ENCODE data around the gene CADM2.

The CADM2 gene

DNA sequence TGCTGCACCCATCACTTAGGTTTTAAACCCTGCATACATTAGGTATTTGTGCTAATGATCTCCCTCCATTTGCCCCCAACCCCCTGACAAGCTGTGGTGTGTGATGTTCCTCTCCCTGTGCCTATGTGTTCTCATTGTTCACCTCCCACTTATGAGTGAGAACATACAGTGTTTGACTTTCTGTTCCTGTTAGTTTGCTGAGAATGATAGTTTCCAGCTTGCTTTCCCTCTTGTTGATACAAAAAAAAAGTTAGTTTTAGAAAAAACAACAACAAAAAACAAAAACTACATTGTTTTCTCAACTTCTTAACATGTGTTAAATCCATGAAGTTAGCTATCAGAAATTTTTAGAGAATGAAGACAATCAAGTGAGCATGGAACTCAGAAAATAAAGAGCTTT, 1079.1 kb downstream of the CADM2 start:
- no peaks in the 10 kb centered on the region for H3K36me3 ChIP-seq (ENCODE audit: control insufficient read depth in 1 of 2, insufficient read depth in 2 of 2, low read depth in 1 of 2, low read length in 2 of 2)
- DNase-seq, result no peak
- no peak overlapping the region for H3K27ac ChIP-seq (ENCODE audit: low read length, poor library complexity, severe bottlenecking)
- no peak overlapping the region for H2BK5ac ChIP-seq (ENCODE audit: low read depth, low read length, poor library complexity, severe bottlenecking)
- H2AK5ac ChIP-seq (ENCODE audit: low read length, severe bottlenecking), result no peak overlapping the region
- H2BK12ac ChIP-seq (ENCODE audit: low read length in 2 of 2), result no peak overlapping the region
- no peaks in the 10 kb centered on the region for H3K79me1 ChIP-seq (replicated peaks; ENCODE audit: low read length, poor library complexity, severe bottlenecking)
- no peak overlapping the region for H3K4me2 ChIP-seq (ENCODE audit: low read length, poor library complexity, severe bottlenecking)
- no peak overlapping the region for H4K8ac ChIP-seq (ENCODE audit: low read length)
- no peak overlapping the region for H2BK120ac ChIP-seq (ENCODE audit: low read depth, low read length)
- no peak overlapping the region for H3K4me3 ChIP-seq (ENCODE audit: insufficient read depth in 1 of 2, low read depth in 1 of 2, low read length in 2 of 2)
- H3K27me3 ChIP-seq (ENCODE audit: control insufficient read depth in 1 of 2, insufficient read depth in 1 of 2, low read length in 2 of 2), result no peaks in the 10 kb centered on the region
- H3K4me1 ChIP-seq (ENCODE audit: control insufficient read depth, insufficient read depth, low read depth, low read length), result no peaks in the 10 kb centered on the region
- no peak overlapping the region for H2AFZ ChIP-seq (ENCODE audit: low read depth, low read length)
- no peak overlapping the region for H3K4ac ChIP-seq (ENCODE audit: low read depth in 1 of 2, low read length in 2 of 2)
- H3K14ac ChIP-seq (ENCODE audit: low read length in 2 of 2), result no peak overlapping the region
- no peak overlapping the region for H3K9ac ChIP-seq (ENCODE audit: low read length)
- H3K23ac ChIP-seq (ENCODE audit: low read length in 2 of 2), result no peak overlapping the region
- no peak overlapping the region for H2BK15ac ChIP-seq (ENCODE audit: low read depth, poor library complexity, severe bottlenecking)
- no peak overlapping the region for H3K18ac ChIP-seq (ENCODE audit: low read depth in 1 of 2, low read length in 2 of 2)
- H4K91ac ChIP-seq (ENCODE audit: low read length), result no peak overlapping the region
- no peaks in the 10 kb centered on the region for H3K9me3 ChIP-seq (ENCODE audit: control insufficient read depth, low read length)

DNA sequence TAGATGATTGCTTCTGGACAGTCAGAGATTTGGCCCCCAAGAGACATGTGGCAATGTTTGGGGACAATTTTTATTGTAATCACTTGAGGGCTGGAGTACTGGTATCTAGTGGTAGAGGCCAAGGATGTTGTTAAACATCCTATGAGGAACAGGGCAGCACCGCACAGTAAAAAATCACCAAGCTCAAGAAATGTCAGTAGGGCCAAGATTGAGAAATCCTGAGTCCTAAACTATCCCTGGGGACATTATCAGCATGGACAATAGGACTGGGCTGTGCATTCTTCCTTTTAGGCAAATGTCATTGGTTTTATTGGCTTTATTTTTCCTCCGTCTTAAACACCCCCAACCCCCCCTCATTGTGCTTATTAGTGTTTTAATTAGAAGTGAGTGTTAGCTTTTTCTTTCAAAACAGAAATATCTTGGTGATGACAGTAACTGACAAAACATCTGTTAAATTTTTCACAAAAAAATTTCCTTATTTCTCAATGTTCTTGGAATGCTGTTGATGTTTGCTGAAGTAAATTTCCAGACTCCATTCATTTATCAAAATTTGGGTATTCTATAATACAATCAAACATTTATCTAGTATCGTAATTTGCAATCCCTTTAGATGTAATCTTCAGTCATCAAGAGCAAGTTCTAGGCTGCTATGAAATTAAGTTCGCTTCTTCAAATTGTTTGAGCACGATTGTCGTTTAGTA, 1087.8 kb downstream of the CADM2 start:
- H2BK5ac ChIP-seq (ENCODE audit: low read depth, low read length, poor library complexity, severe bottlenecking), result no peak overlapping the region
- H3K4ac ChIP-seq (ENCODE audit: low read depth in 1 of 2, low read length in 2 of 2), result no peak overlapping the region
- no peaks in the 10 kb centered on the region for H3K4me1 ChIP-seq (ENCODE audit: control insufficient read depth, insufficient read depth, low read depth, low read length)
- H4K91ac ChIP-seq (ENCODE audit: low read length), result no peak overlapping the region
- DNase-seq, result no peak
- H2AFZ ChIP-seq (ENCODE audit: low read depth, low read length), result no peak overlapping the region
- H3K9ac ChIP-seq (ENCODE audit: low read length), result no peak overlapping the region
- H3K23ac ChIP-seq (ENCODE audit: low read length in 2 of 2), result no peak overlapping the region
- H3K79me1 ChIP-seq (replicated peaks; ENCODE audit: low read length, poor library complexity, severe bottlenecking), result no peaks in the 10 kb centered on the region
- H3K18ac ChIP-seq (ENCODE audit: low read depth in 1 of 2, low read length in 2 of 2), result no peak overlapping the region
- WGBS, result 84% methylated on average over 3 of the region's 6 CpGs
- no peak overlapping the region for H2AK5ac ChIP-seq (ENCODE audit: low read length, severe bottlenecking)
- H4K8ac ChIP-seq (ENCODE audit: low read length), result no peak overlapping the region
- H3K9me3 ChIP-seq (ENCODE audit: control insufficient read depth, low read length), result no peaks in the 10 kb centered on the region
- H3K14ac ChIP-seq (ENCODE audit: low read length in 2 of 2), result no peak overlapping the region
- H3K4me3 ChIP-seq (ENCODE audit: insufficient read depth in 1 of 2, low read depth in 1 of 2, low read length in 2 of 2), result no peak overlapping the region
- H3K36me3 ChIP-seq (ENCODE audit: control insufficient read depth in 1 of 2, insufficient read depth in 2 of 2, low read depth in 1 of 2, low read length in 2 of 2), result no peaks in the 10 kb centered on the region
- H3K27me3 ChIP-seq (ENCODE audit: control insufficient read depth in 1 of 2, insufficient read depth in 1 of 2, low read length in 2 of 2), result no peaks in the 10 kb centered on the region
- no peak overlapping the region for H3K4me2 ChIP-seq (ENCODE audit: low read length, poor library complexity, severe bottlenecking)
- no peak overlapping the region for H3K27ac ChIP-seq (ENCODE audit: low read length, poor library complexity, severe bottlenecking)
- no peak overlapping the region for H2BK15ac ChIP-seq (ENCODE audit: low read depth, poor library complexity, severe bottlenecking)
- no peak overlapping the region for H2BK120ac ChIP-seq (ENCODE audit: low read depth, low read length)
- H2BK12ac ChIP-seq (ENCODE audit: low read length in 2 of 2), result no peak overlapping the region

DNA sequence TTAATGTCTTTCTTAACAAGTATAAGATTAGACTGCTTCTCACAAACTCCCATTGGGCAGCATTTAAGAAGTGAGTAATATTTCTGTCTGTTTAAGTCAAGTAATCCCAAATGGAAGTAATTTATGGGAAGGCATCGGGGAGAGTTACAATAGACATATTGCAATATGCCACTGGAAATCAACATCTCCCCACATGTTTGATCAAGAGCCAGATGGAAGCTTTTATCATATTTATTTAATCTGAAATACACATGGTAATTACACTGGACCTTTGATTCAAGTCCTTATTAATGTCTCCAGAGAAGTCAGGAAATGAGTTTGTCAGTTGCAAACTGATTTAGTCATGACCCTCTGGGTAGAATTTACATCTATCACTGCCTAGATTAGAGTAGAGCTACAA, 1088.4 kb downstream of the CADM2 start:
- Histone ChIP-seq H2AK5ac (ENCODE audit: low read length, severe bottlenecking) (no peak overlapping the region), H2BK120ac (ENCODE audit: low read depth, low read length) (no peak overlapping the region), H2BK15ac (ENCODE audit: low read depth, poor library complexity, severe bottlenecking) (no peak overlapping the region), H3K14ac (ENCODE audit: low read length in 2 of 2) (no peak overlapping the region), H3K4me1 (ENCODE audit: control insufficient read depth, insufficient read depth, low read depth, low read length) (no peaks in the 10 kb centered on the region), H2BK12ac (ENCODE audit: low read length in 2 of 2) (no peak overlapping the region), H3K18ac (ENCODE audit: low read depth in 1 of 2, low read length in 2 of 2) (no peak overlapping the region), H3K79me1 (replicated peaks; ENCODE audit: low read length, poor library complexity, severe bottlenecking) (no peaks in the 10 kb centered on the region), H4K91ac (ENCODE audit: low read length) (no peak overlapping the region), H2BK5ac (ENCODE audit: low read depth, low read length, poor library complexity, severe bottlenecking) (no peak overlapping the region), H3K27me3 (ENCODE audit: control insufficient read depth in 1 of 2, insufficient read depth in 1 of 2, low read length in 2 of 2) (no peaks in the 10 kb centered on the region), H3K27ac (ENCODE audit: low read length, poor library complexity, severe bottlenecking) (no peak overlapping the region), H2AFZ (ENCODE audit: low read depth, low read length) (no peak overlapping the region), H3K9me3 (ENCODE audit: control insufficient read depth, low read length) (no peaks in the 10 kb centered on the region), H3K23ac (ENCODE audit: low read length in 2 of 2) (no peak overlapping the region), H3K9ac (ENCODE audit: low read length) (no peak overlapping the region), H3K4me2 (ENCODE audit: low read length, poor library complexity, severe bottlenecking) (no peak overlapping the region), H3K36me3 (ENCODE audit: control insufficient read depth in 1 of 2, insufficient read depth in 2 of 2, low read depth in 1 of 2, low read length in 2 of 2) (no peaks in the 10 kb centered on the region), H4K8ac (ENCODE audit: low read length) (no peak overlapping the region), H3K4ac (ENCODE audit: low read depth in 1 of 2, low read length in 2 of 2) (no peak overlapping the region), H3K4me3 (ENCODE audit: insufficient read depth in 1 of 2, low read depth in 1 of 2, low read length in 2 of 2) (no peak overlapping the region)
- WGBS, result no CpG with 5 or more reads among the region's 1 CpG
- DNase-seq, result no peak

DNA sequence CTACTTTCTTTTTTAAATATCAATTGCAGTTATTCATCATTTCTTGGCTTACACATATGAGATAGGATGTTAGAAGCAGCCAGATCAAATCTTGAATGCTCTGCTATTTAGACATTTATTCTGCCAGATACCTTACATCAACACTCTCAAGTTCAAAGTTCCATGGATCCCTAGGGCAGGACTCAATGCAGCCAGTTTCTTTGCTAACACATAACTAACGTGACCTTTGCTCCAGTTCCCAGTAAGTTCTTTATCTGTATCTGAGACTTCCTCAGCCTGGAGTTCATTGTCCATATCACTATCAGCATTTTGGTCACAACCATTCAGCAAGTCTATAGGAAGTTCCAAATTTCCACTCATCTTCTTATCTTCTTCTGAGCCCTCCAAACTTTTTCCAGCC, 1092.3 kb downstream of the CADM2 start:
- H2BK15ac ChIP-seq (ENCODE audit: low read depth, poor library complexity, severe bottlenecking), result no peak overlapping the region
- no peak overlapping the region for H3K23ac ChIP-seq (ENCODE audit: low read length in 2 of 2)
- no peak overlapping the region for H4K91ac ChIP-seq (ENCODE audit: low read length)
- H3K4me1 ChIP-seq (ENCODE audit: control insufficient read depth, insufficient read depth, low read depth, low read length), result no peaks in the 10 kb centered on the region
- H4K8ac ChIP-seq (ENCODE audit: low read length), result no peak overlapping the region
- no peak overlapping the region for H3K4me2 ChIP-seq (ENCODE audit: low read length, poor library complexity, severe bottlenecking)
- H2BK5ac ChIP-seq (ENCODE audit: low read depth, low read length, poor library complexity, severe bottlenecking), result no peak overlapping the region
- DNase-seq, result no peak
- H3K27me3 ChIP-seq (ENCODE audit: control insufficient read depth in 1 of 2, insufficient read depth in 1 of 2, low read length in 2 of 2), result no peaks in the 10 kb centered on the region
- no peak overlapping the region for H2BK12ac ChIP-seq (ENCODE audit: low read length in 2 of 2)
- no peak overlapping the region for H2AFZ ChIP-seq (ENCODE audit: low read depth, low read length)
- H3K79me1 ChIP-seq (replicated peaks; ENCODE audit: low read length, poor library complexity, severe bottlenecking), result no peaks in the 10 kb centered on the region
- no peak overlapping the region for H3K4ac ChIP-seq (ENCODE audit: low read depth in 1 of 2, low read length in 2 of 2)
- no peak overlapping the region for H3K18ac ChIP-seq (ENCODE audit: low read depth in 1 of 2, low read length in 2 of 2)
- H2AK5ac ChIP-seq (ENCODE audit: low read length, severe bottlenecking), result no peak overlapping the region
- no peak overlapping the region for H2BK120ac ChIP-seq (ENCODE audit: low read depth, low read length)
- H3K14ac ChIP-seq (ENCODE audit: low read length in 2 of 2), result no peak overlapping the region
- no peak overlapping the region for H3K9ac ChIP-seq (ENCODE audit: low read length)
- no peak overlapping the region for H3K4me3 ChIP-seq (ENCODE audit: insufficient read depth in 1 of 2, low read depth in 1 of 2, low read length in 2 of 2)
- WGBS, result 63% methylated on average over 1 of the region's 1 CpG
- H3K36me3 ChIP-seq (ENCODE audit: control insufficient read depth in 1 of 2, insufficient read depth in 2 of 2, low read depth in 1 of 2, low read length in 2 of 2), result no peaks in the 10 kb centered on the region
- H3K9me3 ChIP-seq (ENCODE audit: control insufficient read depth, low read length), result no peaks in the 10 kb centered on the region
- H3K27ac ChIP-seq (ENCODE audit: low read length, poor library complexity, severe bottlenecking), result no peak overlapping the region

All from mesenchymal stem cell (in vitro differentiated cells and primary cell).